ENCODE results near the gene PAM16. TPM values are rescaled to one million over a fixed set of nuclear protein-coding genes. Genes with fewer than 3 reads are reported as not detected.
A peak's percentile ranks its signal among the peaks of the same experiment; 100 is the strongest.

Gene PAM16
- total and polyA plus RNA-seq, 10 donors = 26.7 to 88.8 (median 41.1) TPM

DNA sequence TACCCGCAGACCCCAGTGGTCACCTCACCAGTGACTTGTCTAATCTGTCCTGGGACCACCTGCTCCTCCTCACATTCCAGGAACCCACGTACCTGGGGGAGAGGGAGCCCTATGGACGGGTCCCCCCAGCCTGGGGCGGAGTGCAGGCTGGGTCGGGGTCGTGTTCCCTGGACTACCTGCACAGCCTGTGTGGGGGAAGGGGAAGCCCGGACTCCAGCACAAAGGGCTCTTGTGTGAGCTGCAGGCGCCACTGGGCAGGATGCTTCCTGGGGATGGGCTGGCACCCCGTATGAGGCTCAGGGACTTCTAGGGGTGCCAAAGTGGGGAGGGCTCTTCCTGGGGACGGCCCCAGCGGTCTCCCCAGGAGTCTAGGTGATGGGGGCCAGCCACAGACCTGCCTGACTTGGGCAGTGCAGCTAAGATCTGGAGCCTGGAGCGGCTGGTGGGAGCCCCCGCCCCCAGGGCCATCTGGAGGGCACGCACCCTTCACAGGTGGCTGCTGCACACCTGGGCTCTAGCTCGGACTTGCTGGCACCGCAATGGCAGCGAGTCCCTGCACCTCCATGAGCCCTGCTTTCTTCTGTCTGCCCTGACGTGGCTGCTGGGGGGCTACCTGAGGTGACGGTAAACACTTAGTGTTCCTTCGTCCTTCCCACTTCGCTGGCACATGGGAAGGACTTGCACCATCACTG is 28.0 kb upstream of the PAM16 start:
- peak overlapping the region in 2 of 8 donors; percentile 2 to 82 for H3K27ac ChIP-seq
- DNase-seq = no peak
- no peaks in the 10 kb centered on the region for H3K27me3 ChIP-seq (replicated peaks in 1 of 7)
- H3K36me3 ChIP-seq = peaks cover 0 to 100% (median 45%) of the 10 kb centered on the region in 6 donors
- no peak overlapping the region for H3K4me3 ChIP-seq
- intact Hi-C loops (cut with DNase I; ENCODE audit: low total_unique reads) = no loop called here
- no peaks in the 10 kb centered on the region for H3K9me3 ChIP-seq
- WGBS, 5 donors = 83 to 92% (median 92%) methylated on average over 15 to 21 of the region's 21 CpGs
- H3K4me1 ChIP-seq = peaks cover 0 to 85% (median 36%) of the 10 kb centered on the region in 6 donors
- TF ChIP-seq POLR2A (IDR thresholded peaks at IDR 0.05) = no peak
- TF ChIP-seq POLR2AphosphoS5 (IDR thresholded peaks at IDR 0.05) = peak in 1 of 3 donors; percentile 47

GRCh38 chr16:4378161-4378666 is 27.1 kb upstream of the PAM16 start:
- peak in 2 of 3 donors; percentile 7 to 43 for TF ChIP-seq POLR2AphosphoS5 (IDR thresholded peaks at IDR 0.05)
- no peak for TF ChIP-seq POLR2A (IDR thresholded peaks at IDR 0.05)
- TF ChIP-seq, protein P1, sequence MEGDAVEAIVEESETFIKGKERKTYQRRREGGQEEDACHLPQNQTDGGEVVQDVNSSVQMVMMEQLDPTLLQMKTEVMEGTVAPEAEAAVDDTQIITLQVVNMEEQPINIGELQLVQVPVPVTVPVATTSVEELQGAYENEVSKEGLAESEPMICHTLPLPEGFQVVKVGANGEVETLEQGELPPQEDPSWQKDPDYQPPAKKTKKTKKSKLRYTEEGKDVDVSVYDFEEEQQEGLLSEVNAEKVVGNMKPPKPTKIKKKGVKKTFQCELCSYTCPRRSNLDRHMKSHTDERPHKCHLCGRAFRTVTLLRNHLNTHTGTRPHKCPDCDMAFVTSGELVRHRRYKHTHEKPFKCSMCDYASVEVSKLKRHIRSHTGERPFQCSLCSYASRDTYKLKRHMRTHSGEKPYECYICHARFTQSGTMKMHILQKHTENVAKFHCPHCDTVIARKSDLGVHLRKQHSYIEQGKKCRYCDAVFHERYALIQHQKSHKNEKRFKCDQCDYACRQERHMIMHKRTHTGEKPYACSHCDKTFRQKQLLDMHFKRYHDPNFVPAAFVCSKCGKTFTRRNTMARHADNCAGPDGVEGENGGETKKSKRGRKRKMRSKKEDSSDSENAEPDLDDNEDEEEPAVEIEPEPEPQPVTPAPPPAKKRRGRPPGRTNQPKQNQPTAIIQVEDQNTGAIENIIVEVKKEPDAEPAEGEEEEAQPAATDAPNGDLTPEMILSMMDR (IDR thresholded peaks at IDR 0.05 in 8 of 11, conservative IDR thresholded peaks at IDR 0.05 in 3 of 11) = no peak
- intact Hi-C loops (cut with DNase I; ENCODE audit: low total_unique reads) = no loop called here
- peaks cover 0 to 96% (median 37%) of the 10 kb centered on the region in 6 donors for H3K36me3 ChIP-seq
- H3K4me3 ChIP-seq = no peak overlapping the region
- peaks cover 5 to 85% (median 37%) of the 10 kb centered on the region in 6 donors for H3K4me1 ChIP-seq
- no peaks in the 10 kb centered on the region for H3K27me3 ChIP-seq (replicated peaks in 1 of 7)
- 84 to 92% (median 88%) methylated on average over 4 to 15 of the region's 15 CpGs for WGBS, 5 donors
- DNase-seq = no peak
- no peaks in the 10 kb centered on the region for H3K9me3 ChIP-seq
- peak overlapping the region in 2 of 8 donors; percentile 2 to 82 for H3K27ac ChIP-seq

DNA sequence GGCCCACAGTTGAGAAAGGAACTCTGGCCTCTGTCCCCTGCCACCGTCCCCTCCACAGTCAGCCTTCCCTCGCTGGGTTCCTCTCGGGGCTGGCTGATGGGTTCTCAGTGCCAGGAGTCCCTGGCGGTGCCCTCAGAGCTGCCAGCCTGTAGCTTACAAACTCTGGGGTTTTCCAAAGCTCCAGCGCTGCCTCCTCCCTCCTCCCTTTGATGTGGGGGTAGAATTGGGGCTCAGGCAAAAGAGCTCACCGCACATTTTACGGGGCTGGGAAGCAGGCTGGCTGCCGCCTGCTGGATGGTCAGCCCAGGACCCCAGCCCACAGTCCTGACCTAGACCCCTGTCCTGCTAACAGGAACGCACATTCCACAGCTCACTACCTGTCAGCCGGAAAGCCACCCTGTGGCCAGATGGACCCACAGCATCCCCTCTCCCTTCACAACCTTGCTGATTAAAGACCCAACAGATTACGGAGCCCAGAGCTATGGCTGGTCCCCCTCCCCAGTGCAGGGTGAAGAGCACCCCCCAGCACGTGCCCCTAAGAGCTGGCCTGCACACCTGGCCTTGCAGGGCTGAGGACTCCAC is 26.5 kb upstream of the PAM16 start:
- Histone ChIP-seq H3K9me3 (no peaks in the 10 kb centered on the region), H3K4me1 (peaks cover 8 to 87% (median 42%) of the 10 kb centered on the region in 6 donors), H3K27me3 (replicated peaks in 1 of 7) (no peaks in the 10 kb centered on the region), H3K4me3 (no peak overlapping the region), H3K27ac (peak overlapping the region in 4 of 8 donors; percentile 28 to 84 (median 82)), H3K36me3 (peaks cover 0 to 91% (median 32%) of the 10 kb centered on the region in 6 donors)
- TF ChIP-seq POLR2A (IDR thresholded peaks at IDR 0.05) (no peak), POLR2AphosphoS5 (IDR thresholded peaks at IDR 0.05) (peak in 1 of 3 donors; percentile 3)
- TF ChIP-seq, protein P1 (IDR thresholded peaks at IDR 0.05 in 8 of 11, conservative IDR thresholded peaks at IDR 0.05 in 3 of 11) = no peak
- WGBS, 5 donors = 65 to 88% (median 85%) methylated on average over 5 to 12 of the region's 12 CpGs
- no peak for DNase-seq
- intact Hi-C loops (cut with DNase I; ENCODE audit: low total_unique reads) = no loop called here

DNA sequence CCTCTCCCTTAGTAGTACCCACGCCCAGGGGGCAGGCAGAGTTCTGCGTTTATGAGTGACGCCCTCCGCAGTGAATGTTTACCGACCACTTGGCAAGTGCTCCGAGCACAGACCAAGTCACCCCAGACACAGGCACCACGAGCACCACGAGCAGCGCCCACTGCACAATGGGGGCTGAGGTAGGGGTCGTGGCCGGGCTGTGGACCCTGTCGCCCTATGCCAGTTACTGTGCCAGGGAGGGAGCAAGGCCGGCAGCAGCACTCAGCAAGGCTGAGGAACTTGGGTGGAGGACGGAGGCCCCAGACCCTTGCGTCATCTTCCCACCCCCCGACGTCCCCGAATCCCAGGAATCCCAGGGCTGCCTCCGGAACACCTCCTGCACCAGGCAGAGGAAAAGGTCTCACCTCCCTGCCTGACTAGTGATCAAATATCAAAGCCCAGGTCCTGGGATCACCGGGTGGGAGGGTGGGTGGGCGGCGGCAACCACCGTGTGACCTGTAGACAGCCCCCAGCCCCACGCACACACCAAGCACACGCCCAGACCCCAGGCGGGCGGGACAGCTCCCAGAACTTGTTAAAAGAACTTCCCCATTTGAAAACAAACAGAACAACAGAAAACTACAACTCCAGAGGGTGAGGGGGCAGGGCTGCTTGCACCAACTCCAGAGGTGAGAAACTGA is 25.9 kb upstream of the PAM16 start:
- Histone ChIP-seq H3K9me3 (no peaks in the 10 kb centered on the region), H3K36me3 (peaks cover 0 to 85% (median 26%) of the 10 kb centered on the region in 6 donors), H3K4me1 (peaks cover 14 to 93% (median 49%) of the 10 kb centered on the region in 6 donors), H3K27me3 (replicated peaks in 1 of 7) (no peaks in the 10 kb centered on the region), H3K4me3 (no peak overlapping the region), H3K27ac (peak overlapping the region in 6 of 8 donors; percentile 20 to 86 (median 82))
- no peak for TF ChIP-seq POLR2A (IDR thresholded peaks at IDR 0.05)
- intact Hi-C loops (cut with DNase I; ENCODE audit: low total_unique reads) = no loop called here
- no peak for DNase-seq
- WGBS, 5 donors = 80 to 89% (median 86%) methylated on average over 18 to 27 of the region's 27 CpGs
